HepG2 (cell line): Measurements from ENCODE around the gene TBX6. TPM values are rescaled to one million over a fixed set of nuclear protein-coding genes. Genes with fewer than 3 reads are reported as not detected.
A peak's percentile ranks its signal among the peaks of the same experiment; 100 is the strongest.

Source experiments
- FOXA3 ChIP-seq: IDR thresholded peaks from 2 replicates; pipeline ENCODE4 v1.6.1; 2016; ENCODE audit warnings: missing genetic modification reagents, missing compliant biosample characterization
- FOXM1 ChIP-seq: sonication (generic); formaldehyde crosslinking; IDR thresholded peaks from 2 replicates; pipeline ENCODE4 v1.5.0; 2020; ENCODE audit warnings: missing genetic modification reagents
- FOXO1 ChIP-seq: sonication (generic); formaldehyde crosslinking; IDR thresholded peaks from 2 replicates; pipeline ENCODE4 v1.4.0; 2020; ENCODE audit warnings: missing genetic modification reagents
- HNRNPLL ChIP-seq: fragments of 200-400 bp; formaldehyde crosslinking; IDR thresholded peaks from 2 replicates; pipeline ENCODE4 v1.6.1; 2017; ENCODE audit warnings: mild to moderate bottlenecking, low read depth, low read length; ENCODE audit not compliant: poor library complexity, severe bottlenecking
- MEIS2 ChIP-seq: sonication (generic); formaldehyde crosslinking; IDR thresholded peaks from 2 replicates; pipeline ENCODE4 v1.9.0; 2021; ENCODE audit warnings: mild to moderate bottlenecking, missing genetic modification reagents
- NFAT5 ChIP-seq: sonication (generic); formaldehyde crosslinking; IDR thresholded peaks from 2 replicates; pipeline ENCODE4 v1.4.0; 2020; ENCODE audit warnings: missing genetic modification reagents
- RBAK ChIP-seq: sonication (generic); formaldehyde crosslinking; IDR thresholded peaks from 2 replicates; pipeline ENCODE4 v1.5.1; 2020; ENCODE audit warnings: mild to moderate bottlenecking, missing genetic modification reagents
- ZNF296 ChIP-seq: sonication (generic); formaldehyde crosslinking; conservative IDR thresholded peaks from 2 replicates; pipeline ENCODE4 v1.5.0; 2020; ENCODE audit warnings: mild to moderate bottlenecking, missing genetic modification reagents
- ZNF646 ChIP-seq: sonication (generic); formaldehyde crosslinking; IDR thresholded peaks from 2 replicates; pipeline ENCODE4 v1.9.0; 2021; ENCODE audit warnings: mild to moderate bottlenecking, missing genetic modification reagents
- ZNF775 ChIP-seq: sonication (generic); formaldehyde crosslinking; IDR thresholded peaks from 2 replicates; pipeline ENCODE4 v1.4.0; 2020; ENCODE audit warnings: missing genetic modification reagents, mild to moderate bottlenecking, moderate library complexity, borderline replicate concordance
- ZSCAN20 ChIP-seq: sonication (generic); formaldehyde crosslinking; IDR thresholded peaks from 2 replicates; pipeline ENCODE4 v1.4.0; 2020; ENCODE audit warnings: missing genetic modification reagents, mild to moderate bottlenecking, borderline replicate concordance
- polyA plus RNA-seq, 8 experiments: library from polyadenylated mRNA; depleted of rRNA in 3 of 8; stranded (reverse) in 7 of 8; unstranded in 1 of 8; fragments of >200 nt; fragmentation: Illumina TruSeq in 4 of 8; extraction: Trizol in 4 of 8; gene quantifications; 2 replicates each; pipeline versions ENCODE4 v1.2.1 to v1.2.3, GENCODE V29; 2011 to 2016; ENCODE audit warnings: low read depth in 4 of 8, missing spikeins in 1 of 8, mixed read lengths in 1 of 8; ENCODE audit not compliant: insufficient read depth in 1 of 8
- total RNA-seq, 5 experiments: library from RNA; depleted of rRNA; stranded (reverse); fragments of >200 nt; fragmentation: Illumina TruSeq; extraction: Trizol; gene quantifications; 2 replicates each; pipeline ENCODE4 v1.2.3, GENCODE V29; 2016; ENCODE audit warnings: low read depth in 1 of 5
- TF ChIP-seq, protein P1 (sequence below): sonication (generic); formaldehyde crosslinking; IDR thresholded peaks from 2 replicates; pipeline ENCODE4 v1.4.0; 2020; ENCODE audit warnings: missing genetic modification reagents

TBX6 gene
- total and polyA plus RNA-seq, 2 of the 13 experiments (the other 11 are each of a cell fraction or from before 2014, with no cell fraction given), result 0.24 to 0.42 TPM

- peak; percentile 20; the same call in 1 of the 2 replicates for TF ChIP-seq NFAT5 (CRISPR knock-in tag)
- peak; percentile 71 for TF ChIP-seq ZSCAN20
- no peak for TF ChIP-seq FOXM1
- TF ChIP-seq RBAK (CRISPR knock-in tag), result no peak
- TF ChIP-seq HNRNPLL, result peak; percentile 50
- TF ChIP-seq, protein P1, sequence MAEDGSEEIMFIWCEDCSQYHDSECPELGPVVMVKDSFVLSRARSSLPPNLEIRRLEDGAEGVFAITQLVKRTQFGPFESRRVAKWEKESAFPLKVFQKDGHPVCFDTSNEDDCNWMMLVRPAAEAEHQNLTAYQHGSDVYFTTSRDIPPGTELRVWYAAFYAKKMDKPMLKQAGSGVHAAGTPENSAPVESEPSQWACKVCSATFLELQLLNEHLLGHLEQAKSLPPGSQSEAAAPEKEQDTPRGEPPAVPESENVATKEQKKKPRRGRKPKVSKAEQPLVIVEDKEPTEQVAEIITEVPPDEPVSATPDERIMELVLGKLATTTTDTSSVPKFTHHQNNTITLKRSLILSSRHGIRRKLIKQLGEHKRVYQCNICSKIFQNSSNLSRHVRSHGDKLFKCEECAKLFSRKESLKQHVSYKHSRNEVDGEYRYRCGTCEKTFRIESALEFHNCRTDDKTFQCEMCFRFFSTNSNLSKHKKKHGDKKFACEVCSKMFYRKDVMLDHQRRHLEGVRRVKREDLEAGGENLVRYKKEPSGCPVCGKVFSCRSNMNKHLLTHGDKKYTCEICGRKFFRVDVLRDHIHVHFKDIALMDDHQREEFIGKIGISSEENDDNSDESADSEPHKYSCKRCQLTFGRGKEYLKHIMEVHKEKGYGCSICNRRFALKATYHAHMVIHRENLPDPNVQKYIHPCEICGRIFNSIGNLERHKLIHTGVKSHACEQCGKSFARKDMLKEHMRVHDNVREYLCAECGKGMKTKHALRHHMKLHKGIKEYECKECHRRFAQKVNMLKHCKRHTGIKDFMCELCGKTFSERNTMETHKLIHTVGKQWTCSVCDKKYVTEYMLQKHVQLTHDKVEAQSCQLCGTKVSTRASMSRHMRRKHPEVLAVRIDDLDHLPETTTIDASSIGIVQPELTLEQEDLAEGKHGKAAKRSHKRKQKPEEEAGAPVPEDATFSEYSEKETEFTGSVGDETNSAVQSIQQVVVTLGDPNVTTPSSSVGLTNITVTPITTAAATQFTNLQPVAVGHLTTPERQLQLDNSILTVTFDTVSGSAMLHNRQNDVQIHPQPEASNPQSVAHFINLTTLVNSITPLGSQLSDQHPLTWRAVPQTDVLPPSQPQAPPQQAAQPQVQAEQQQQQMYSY, result peak; percentile 85
- TF ChIP-seq ZNF296 (CRISPR knock-in tag), result peak; percentile 77; the same call in 1 of the 2 replicates
- TF ChIP-seq ZNF646 (CRISPR knock-in tag), result no peak
- TF ChIP-seq FOXO1 (CRISPR knock-in tag), result no peak
- TF ChIP-seq ZNF775 (CRISPR knock-in tag), result no peak
- peak; percentile 66; the same call in 1 of the 2 replicates for TF ChIP-seq MEIS2 (CRISPR knock-in tag)
- peak; percentile 41; the same call in 1 of the 2 replicates for TF ChIP-seq FOXA3 (CRISPR knock-in tag)
Observed at GRCh38 chr16:30091474-30092372, at the start of gene TBX6 (continued).
